Measurements from ENCODE around the gene CEP76.
"Not testable (repeated sequence)": the region's sequence is repeated elsewhere in the genome, so short reads cannot be mapped to it uniquely, and the experiment has no call there.

Gene CEP76

GRCh38 chr18:12631831-12632477 is 70.6 kb downstream of the CEP76 start:
- no peak for DNase-seq (ENCODE audit: low read depth)
- H3K4me3 ChIP-seq (ENCODE audit: low read length) = no peak overlapping the region
- TF ChIP-seq CTCF (conservative IDR thresholded peaks at IDR 0.05; ENCODE audit: low read length) = no peak

- H3K4me3 ChIP-seq (ENCODE audit: low read length) = no peak overlapping the region
- DNase-seq (ENCODE audit: low read depth) = peak; percentile 28
- TF ChIP-seq CTCF (conservative IDR thresholded peaks at IDR 0.05; ENCODE audit: low read length) = no peak
Measured at GRCh38 chr18:12630136-12630535, 72.4 kb downstream of the CEP76 start.

- TF ChIP-seq CTCF (conservative IDR thresholded peaks at IDR 0.05; ENCODE audit: low read length) = no peak
- peak; percentile 62 for DNase-seq (ENCODE audit: low read depth)
- H3K4me3 ChIP-seq (ENCODE audit: low read length) = no peak overlapping the region
Measured at GRCh38 chr18:12628706-12629702, 73.5 kb downstream of the CEP76 start.

GRCh38 chr18:12627199-12627598 is 75.3 kb downstream of the CEP76 start:
- DNase-seq (ENCODE audit: low read depth); H3K4me3 ChIP-seq (ENCODE audit: low read length): not testable (repeated sequence)

- H3K4me3 ChIP-seq (ENCODE audit: low read length) = no peak overlapping the region
- DNase-seq (ENCODE audit: low read depth) = peak; percentile 60
- TF ChIP-seq CTCF (conservative IDR thresholded peaks at IDR 0.05; ENCODE audit: low read length) = no peak
Measured at GRCh38 chr18:12625241-12625640, 77.3 kb downstream of the CEP76 start.
